H9 (cell line): ENCODE results near the gene ENPP6. TPM values are rescaled to one million over a fixed set of nuclear protein-coding genes. Genes with fewer than 3 reads are reported as not detected.

Source experiments
- DNase-seq: peaks from one replicate; pipeline ENCODE4 v3.0.0-alpha.2; 2017
- H2AFZ ChIP-seq: one replicate; pipeline ENCODE4 v1.6.1; 2013; ENCODE audit warnings: mild to moderate bottlenecking, low read length, control low read depth, moderate library complexity
- H2AK5ac ChIP-seq: 2 replicates; pipeline ENCODE4 v1.6.1; 2013; ENCODE audit warnings: low read length, control low read depth, mixed read lengths; ENCODE audit not compliant: insufficient read length
- H2BK120ac ChIP-seq: one replicate; pipeline ENCODE4 v1.6.1; 2013; ENCODE audit warnings: low read depth, mild to moderate bottlenecking, low read length, control low read depth, inconsistent platforms; ENCODE audit not compliant: poor library complexity, severe bottlenecking
- H2BK12ac ChIP-seq: 2 replicates; pipeline ENCODE4 v1.6.1; 2013; ENCODE audit warnings: low read length, control low read depth, mixed read lengths, low read depth; ENCODE audit not compliant: insufficient read length
- H2BK15ac ChIP-seq: 2 replicates; pipeline ENCODE4 v1.6.1; 2013; ENCODE audit warnings: low read depth, low read length, control low read depth
- H2BK20ac ChIP-seq: one replicate; pipeline ENCODE4 v1.6.1; 2013; ENCODE audit warnings: low read depth, mild to moderate bottlenecking, low read length, control low read depth, inconsistent platforms; ENCODE audit not compliant: poor library complexity, severe bottlenecking
- H2BK5ac ChIP-seq: 2 replicates; pipeline ENCODE4 v1.6.1; 2013; ENCODE audit warnings: low read length, control low read depth, mixed read lengths; ENCODE audit not compliant: insufficient read length
- H3K14ac ChIP-seq: 2 replicates; pipeline ENCODE4 v1.6.1; 2013; ENCODE audit warnings: low read length, control low read depth; ENCODE audit not compliant: insufficient read depth
- H3K18ac ChIP-seq: 2 replicates; pipeline ENCODE4 v1.6.1; 2013; ENCODE audit warnings: low read depth, mild to moderate bottlenecking, mixed read lengths, low read length, control low read depth; ENCODE audit not compliant: insufficient read length
- H3K23ac ChIP-seq: 2 replicates; pipeline ENCODE4 v1.6.1; 2013; ENCODE audit warnings: low read length, control low read depth, mixed read lengths, low read depth; ENCODE audit not compliant: insufficient read length
- H3K23me2 ChIP-seq: 2 replicates; pipeline ENCODE4 v1.6.1; 2013; ENCODE audit warnings: low read depth, mild to moderate bottlenecking, mixed read lengths, low read length, control low read depth; ENCODE audit not compliant: insufficient read length, poor library complexity, severe bottlenecking
- H3K27ac ChIP-seq: 2 replicates; pipeline ENCODE4 v1.5.1; 2013; ENCODE audit warnings: low read length, control low read depth, mixed read lengths, low read depth; ENCODE audit not compliant: insufficient read length
- H3K27me3 ChIP-seq: 2 replicates; pipeline ENCODE4 v1.6.1; 2013; ENCODE audit warnings: low read length, control low read depth, inconsistent platforms; ENCODE audit not compliant: insufficient read depth
- H3K4ac ChIP-seq: 2 replicates; pipeline ENCODE4 v1.6.1; 2013; ENCODE audit warnings: low read depth, mild to moderate bottlenecking, control low read depth, inconsistent platforms, low read length, moderate library complexity
- H3K4me1 ChIP-seq: 2 replicates; pipeline ENCODE4 v1.6.1; 2013; ENCODE audit warnings: low read length, control low read depth, inconsistent platforms; ENCODE audit not compliant: insufficient read depth
- H3K4me2 ChIP-seq: 2 replicates; pipeline ENCODE4 v1.6.1; 2013; ENCODE audit warnings: low read length, control low read depth, mixed read lengths; ENCODE audit not compliant: insufficient read length, insufficient read depth
- H3K56ac ChIP-seq: 2 replicates; pipeline ENCODE4 v1.6.1; 2013; ENCODE audit warnings: low read depth, mild to moderate bottlenecking, mixed read lengths, low read length, control low read depth; ENCODE audit not compliant: insufficient read length
- H3K79me1 ChIP-seq: 2 replicates; pipeline ENCODE4 v1.6.1; 2013; ENCODE audit warnings: low read depth, mild to moderate bottlenecking, moderate library complexity, low read length, control low read depth, inconsistent platforms; ENCODE audit not compliant: insufficient read depth, poor library complexity, severe bottlenecking
- H3K79me2 ChIP-seq: 2 replicates; pipeline ENCODE4 v1.6.1; 2013; ENCODE audit warnings: low read length, control low read depth, inconsistent platforms; ENCODE audit not compliant: insufficient read depth
- H3K9ac ChIP-seq: 2 replicates; pipeline ENCODE4 v1.6.1; 2013; ENCODE audit warnings: low read length, control low read depth, mixed read lengths; ENCODE audit not compliant: insufficient read length; ENCODE audit errors: extremely low read depth
- H3K9me3 ChIP-seq: one replicate; pipeline ENCODE4 v1.6.1; 2013; ENCODE audit warnings: low read depth, low read length, inconsistent platforms; ENCODE audit not compliant: control insufficient read depth
- H3T11ph ChIP-seq: one replicate; pipeline ENCODE4 v1.6.1; 2013; ENCODE audit warnings: mild to moderate bottlenecking, low read length, control low read depth, inconsistent platforms
- H4K20me1 ChIP-seq: one replicate; pipeline ENCODE4 v1.6.1; 2013; ENCODE audit not compliant: control insufficient read depth, insufficient read length, insufficient read depth
- H4K5ac ChIP-seq: 2 replicates; pipeline ENCODE4 v1.6.1; 2013; ENCODE audit warnings: low read depth, mild to moderate bottlenecking, mixed read lengths, low read length, control low read depth; ENCODE audit not compliant: insufficient read length
- H4K8ac ChIP-seq: replicated peaks from 2 replicates; pipeline ENCODE4 v1.6.1; 2013; ENCODE audit warnings: low read length, control low read depth, mixed read lengths, low read depth; ENCODE audit not compliant: insufficient read length
- H4K91ac ChIP-seq: 2 replicates; pipeline ENCODE4 v1.6.1; 2013; ENCODE audit warnings: low read depth, mild to moderate bottlenecking, moderate library complexity, mixed read lengths, low read length, control low read depth; ENCODE audit not compliant: insufficient read length
- H3K27ac Mint-ChIP-seq, 3 experiments: 2 replicates in 2 of 3; 3 replicates in 1 of 3; pipeline ENCODE4 v1.8.0; 2020 to 2021; ENCODE audit warnings: mixed read lengths in 3 of 3, mild to moderate bottlenecking in 1 of 3, moderate library complexity in 1 of 3
- H3K27me3 Mint-ChIP-seq: 2 replicates; pipeline ENCODE4 v1.8.0; 2021; ENCODE audit warnings: low read depth, mild to moderate bottlenecking, moderate library complexity, mixed read lengths
- H3K36me3 Mint-ChIP-seq, 3 experiments: 2 replicates in 2 of 3; 3 replicates in 1 of 3; pipeline ENCODE4 v1.8.0; 2020 to 2021; ENCODE audit warnings: low read depth in 3 of 3, mixed read lengths in 3 of 3; ENCODE audit not compliant: insufficient read depth in 1 of 3
- H3K4me1 Mint-ChIP-seq, 2 experiments: 2 replicates each; pipeline ENCODE4 v1.8.0; 2020; ENCODE audit warnings: mixed read lengths in 2 of 2
- H3K4me3 Mint-ChIP-seq, 2 experiments: 2 replicates in 1 of 2; 3 replicates in 1 of 2; pipeline ENCODE4 v1.8.0; 2020 to 2021; ENCODE audit warnings: mild to moderate bottlenecking in 2 of 2, mixed read lengths in 2 of 2, moderate library complexity in 1 of 2
- H3K9me3 Mint-ChIP-seq, 2 experiments: 2 replicates in 1 of 2; 3 replicates in 1 of 2; pipeline ENCODE4 v1.8.0; 2020; ENCODE audit warnings: mild to moderate bottlenecking in 2 of 2, mixed read lengths in 2 of 2, moderate library complexity in 1 of 2
- CTCF ChIP-seq: fragments of 200-600 bp; sonication (generic); conservative IDR thresholded peaks from 3 replicates; pipeline ENCODE4 v1.8.0; 2021; ENCODE audit warnings: antibody characterized with exemption, mild to moderate bottlenecking
- WGBS: extraction: QIAGEN DNeasy Blood & Tissue Kit; methylation state at CpG from one replicate; pipeline ENCODE4 v1.1.7; 2013; ENCODE audit warnings: missing lambda C conversion rate, low lambda C conversion rate, mixed read lengths; ENCODE audit not compliant: insufficient read length; ENCODE audit errors: extremely low coverage; 5-methylcytosine and 5-hydroxymethylcytosine counted together
- total RNA-seq: library from RNA; stranded (reverse); gene quantifications from 2 replicates; pipeline ENCODE4 v1.2.1, GENCODE V29; 2021

Gene ENPP6
- total RNA-seq, 1 experiment from 2014 or later = not detected

- DNase-seq = no peak
- no CpG with 5 or more reads among the region's 11 CpGs for WGBS
- Histone ChIP-seq H4K20me1 (no peaks in the 10 kb centered on the region), H3T11ph (no peak overlapping the region), H3K4me2 (no peak overlapping the region), H2BK20ac (no peak overlapping the region), H2BK120ac (no peak overlapping the region), H2AFZ (no peak overlapping the region), H3K4me1 (no peaks in the 10 kb centered on the region), H3K56ac (no peak overlapping the region), H2BK12ac (no peak overlapping the region), H3K27ac (no peak overlapping the region), H3K18ac (no peak overlapping the region), H3K14ac (no peak overlapping the region; the same call in 1 of the 2 replicates), H3K79me2 (no peaks in the 10 kb centered on the region), H2BK15ac (no peak overlapping the region), H4K8ac (no peak overlapping the region), H3K4ac (no peak overlapping the region), H2BK5ac (no peak overlapping the region), H3K79me1 (no peaks in the 10 kb centered on the region), H3K9ac (no peak overlapping the region), H3K23me2 (no peaks in the 10 kb centered on the region), H3K23ac (no peak overlapping the region), H3K9me3 (no peaks in the 10 kb centered on the region), H3K27me3 (no peaks in the 10 kb centered on the region), H2AK5ac (no peak overlapping the region), H4K91ac (no peak overlapping the region), H4K5ac (no peak overlapping the region)
- H3K36me3 Mint-ChIP-seq = no peaks in the 10 kb centered on the region; a peak in 1 of 7 replicates
- H3K4me1 Mint-ChIP-seq = no peaks in the 10 kb centered on the region
- no peak for TF ChIP-seq CTCF
- H3K27me3 Mint-ChIP-seq = peaks cover 4% of the 10 kb centered on the region
- no peak overlapping the region for H3K27ac Mint-ChIP-seq
- H3K9me3 Mint-ChIP-seq = no peaks in the 10 kb centered on the region
- H3K4me3 Mint-ChIP-seq = no peak overlapping the region
Observed at GRCh38 chr4:184117662-184118199, 99.9 kb downstream of the ENPP6 start.
